Common myeloid progenitor, CD34-positive (primary cell): ENCODE data around the gene CDK9.

Experiments used
- CTCF ChIA-PET: fragments of 350-600 bp; sonication (Branson Sonifier 250); formaldehyde crosslinking; loops from one replicate; lab custom pipeline; 2021; ENCODE audit warnings: antibody characterized with exemption; lab: Charles Lee
- POLR2A ChIA-PET: fragments of 350-600 bp; sonication (Branson Sonifier 250); formaldehyde crosslinking; loops from one replicate; lab custom pipeline; 2021; ENCODE audit warnings: antibody characterized with exemption; lab: Charles Lee
- DNase-seq, 3 donors: peaks; one replicate each; pipeline versions ENCODE4 v3.0.0 to v3.0.0-alpha.2; 2013
- H3K27ac ChIP-seq, 2 experiments: 1 replicate in 1 of 2; 2 replicates in 1 of 2; pipeline ENCODE4 v1.7.0; 2013; ENCODE audit warnings: inconsistent platforms in 2 of 2, low read length in 2 of 2, mild to moderate bottlenecking in 2 of 2, low read depth in 1 of 2, moderate library complexity in 1 of 2; ENCODE audit not compliant: severe bottlenecking in 2 of 2, insufficient read depth in 1 of 2, poor library complexity in 1 of 2
- H3K27me3 ChIP-seq, 5 experiments: replicated peaks in 2 of 5; 1 replicate in 3 of 5; 2 replicates in 2 of 5; pipeline versions ENCODE4 v1.6.1 to v1.7.0; 2013; ENCODE audit warnings: low read length in 4 of 5, mild to moderate bottlenecking in 2 of 5, moderate library complexity in 2 of 5, inconsistent platforms in 1 of 5; ENCODE audit not compliant: insufficient read depth in 5 of 5, control insufficient read depth in 4 of 5
- H3K36me3 ChIP-seq, 4 experiments: 1 replicate in 2 of 4; 2 replicates in 2 of 4; pipeline versions ENCODE4 v1.6.1 to v1.7.0; 2013; ENCODE audit warnings: low read length in 3 of 4, control low read depth in 1 of 4, mild to moderate bottlenecking in 1 of 4; ENCODE audit not compliant: control insufficient read depth in 4 of 4, insufficient read depth in 4 of 4
- H3K4me1 ChIP-seq, 4 experiments: 1 replicate in 3 of 4; 2 replicates in 1 of 4; pipeline versions ENCODE4 v1.6.1 to v1.7.1; 2013; ENCODE audit warnings: low read length in 3 of 4, mild to moderate bottlenecking in 3 of 4, control low read depth in 1 of 4, inconsistent platforms in 1 of 4, moderate library complexity in 1 of 4; ENCODE audit not compliant: control insufficient read depth in 4 of 4, insufficient read depth in 4 of 4; ENCODE audit errors: control extremely low read depth in 1 of 4
- H3K4me3 ChIP-seq, 7 experiments: 1 replicate in 4 of 7; 2 replicates in 3 of 7; pipeline versions ENCODE4 v1.5.1 to v1.7.0; 2013; ENCODE audit warnings: mild to moderate bottlenecking in 7 of 7, low read length in 6 of 7, moderate library complexity in 6 of 7, inconsistent platforms in 2 of 7, low read depth in 2 of 7, control low read depth in 1 of 7; ENCODE audit not compliant: insufficient read depth in 4 of 7, control insufficient read depth in 1 of 7; ENCODE audit errors: extremely low read depth in 1 of 7
- H3K9me3 ChIP-seq, 5 experiments: 1 replicate in 4 of 5; 2 replicates in 1 of 5; pipeline versions ENCODE4 v1.6.1 to v1.7.1; 2013; ENCODE audit warnings: low read length in 4 of 5, mild to moderate bottlenecking in 2 of 5, inconsistent platforms in 1 of 5, low read depth in 1 of 5, moderate library complexity in 1 of 5; ENCODE audit not compliant: control insufficient read depth in 4 of 5, insufficient read depth in 2 of 5; ENCODE audit errors: control extremely low read depth in 1 of 5
- WGBS: methylation state at CpG from one replicate; pipeline ENCODE4 v1.1.5; 2013; ENCODE audit not compliant: insufficient coverage; 5-methylcytosine and 5-hydroxymethylcytosine counted together

CDK9 gene

GRCh38 chr9:127812936-127813675 is 27.3 kb downstream of the CDK9 start:
- ChIA-PET POLR2A (no interaction called here), CTCF (interaction anchor here (1.4 kb wide), 1 partner anchor 26 kb away, joined by 4 read pairs; no protein-coding TSS in a partner anchor)

GRCh38 chr9:127813686-127814226 is 27.9 kb downstream of the CDK9 start:
- Histone ChIP-seq H3K36me3 (peaks cover 0 to 90% (median 68%) of the 10 kb centered on the region in 4 experiments), H3K9me3 (no peaks in the 10 kb centered on the region), H3K27me3 (no peaks in the 10 kb centered on the region), H3K4me3 (no peak overlapping the region), H3K27ac (no peak overlapping the region), H3K4me1 (peaks cover 0 to 3% (median 0%) of the 10 kb centered on the region in 4 experiments)
- CTCF ChIA-PET, result no interaction called here
- POLR2A ChIA-PET, result no interaction called here
- 100% methylated on average over 6 of the region's 9 CpGs for WGBS
- no peak for DNase-seq

More at GRCh38 chr9:127812936-127813675, 27.3 kb downstream of the CDK9 start:
- Histone ChIP-seq H3K4me1 (peaks cover 0 to 3% (median 0%) of the 10 kb centered on the region in 4 experiments), H3K9me3 (no peaks in the 10 kb centered on the region), H3K27me3 (no peaks in the 10 kb centered on the region), H3K36me3 (peaks cover under 1 to 91% (median 67%) of the 10 kb centered on the region in 4 experiments), H3K27ac (no peak overlapping the region), H3K4me3 (no peak overlapping the region)
- 98% methylated on average over 19 of the region's 19 CpGs for WGBS
- no peak for DNase-seq

- Histone ChIP-seq H3K27ac (peak overlapping the region in 1 of 2 experiments; percentile 43), H3K4me1 (no peaks in the 10 kb centered on the region), H3K4me3 (no peak overlapping the region), H3K27me3 (no peaks in the 10 kb centered on the region), H3K9me3 (no peaks in the 10 kb centered on the region), H3K36me3 (peaks cover 0 to 89% (median 71%) of the 10 kb centered on the region in 4 experiments)
- ChIA-PET CTCF (no interaction called here), POLR2A (no interaction called here)
- no peak for DNase-seq
- WGBS, result 94% methylated on average over 10 of the region's 11 CpGs
Observed at GRCh38 chr9:127814619-127815511, 29.0 kb downstream of the CDK9 start.

GRCh38 chr9:127815512-127816361 is 29.9 kb downstream of the CDK9 start:
- no peak for DNase-seq
- ChIA-PET POLR2A (no interaction called here), CTCF (no interaction called here)
- Histone ChIP-seq H3K27me3 (no peaks in the 10 kb centered on the region), H3K4me3 (no peak overlapping the region), H3K36me3 (peaks cover 0 to 83% (median 64%) of the 10 kb centered on the region in 4 experiments), H3K9me3 (no peaks in the 10 kb centered on the region), H3K4me1 (no peaks in the 10 kb centered on the region), H3K27ac (peak overlapping the region in 1 of 2 experiments; percentile 43)
- WGBS, result 97% methylated on average over 28 of the region's 33 CpGs

GRCh38 chr9:127816362-127816725 is 30.5 kb downstream of the CDK9 start:
- CTCF ChIA-PET, result no interaction called here
- DNase-seq, result no peak
- Histone ChIP-seq H3K27me3 (no peaks in the 10 kb centered on the region), H3K9me3 (no peaks in the 10 kb centered on the region), H3K4me3 (no peak overlapping the region), H3K4me1 (no peaks in the 10 kb centered on the region), H3K27ac (no peak overlapping the region), H3K36me3 (peaks cover 0 to 87% (median 63%) of the 10 kb centered on the region in 4 experiments)
- 95% methylated on average over 2 of the region's 3 CpGs for WGBS
- POLR2A ChIA-PET, result no interaction called here

- whole genome bisulfite sequencing, result 100% methylated on average over 5 of the region's 8 CpGs
- ChIA-PET POLR2A (no interaction called here), CTCF (interaction anchor here (1.3 to 2.2 kb wide), 2 partner anchors 50 to 52 kb away, joined by 3 to 10 read pairs; no protein-coding TSS in a partner anchor)
- no peak for DNase-seq
- H3K4me1 ChIP-seq, result no peaks in the 10 kb centered on the region
- peaks cover 0 to 84% (median 62%) of the 10 kb centered on the region in 4 experiments for H3K36me3 ChIP-seq
- no peak overlapping the region for H3K27ac ChIP-seq
- H3K4me3 ChIP-seq, result no peak overlapping the region
- no peaks in the 10 kb centered on the region for H3K9me3 ChIP-seq
- no peaks in the 10 kb centered on the region for H3K27me3 ChIP-seq
Observed at GRCh38 chr9:127816728-127817127, 30.9 kb downstream of the CDK9 start.
